HEK293 (cell line): Measurements from ENCODE around the gene CACNA1B.

Experiments
- CTCF ChIA-PET: fragments of 350-600 bp; formaldehyde crosslinking; extraction: SDS; loops from one replicate; lab custom pipeline; 2021; ENCODE audit warnings: antibody characterized with exemption; lab: Yijun Ruan, JAX
- POLR2A ChIA-PET: fragments of 300-600 bp; formaldehyde crosslinking; extraction: SDS; loops from one replicate; lab custom pipeline; 2020; ENCODE audit warnings: antibody characterized with exemption, inconsistent platforms; lab: Yijun Ruan, JAX
- H3K27ac ChIP-seq: fragments of 200-500 bp; sonication (Bioruptor generic); 2 replicates; pipeline ENCODE4 v1.5.1; 2014; ENCODE audit warnings: low read depth, low read length, control low read depth, inconsistent platforms; ENCODE audit errors: extremely low read depth
- H3K36me3 ChIP-seq, 2 experiments: fragments of 200-500 bp in 1 of 2; sonication (Bioruptor generic) in 1 of 2; 1 replicate in 1 of 2; 2 replicates in 1 of 2; pipeline ENCODE4 v1.5.1; 2014 to 2017; ENCODE audit warnings: inconsistent platforms in 2 of 2, low read length in 2 of 2; ENCODE audit not compliant: control insufficient read depth in 2 of 2, insufficient read depth in 1 of 2
- H3K4me1 ChIP-seq: fragments of 200-500 bp; sonication (Bioruptor generic); 2 replicates; pipeline ENCODE4 v1.5.1; 2014; ENCODE audit warnings: mild to moderate bottlenecking, low read length, inconsistent platforms; ENCODE audit not compliant: control insufficient read depth, insufficient read depth
- H3K4me3 ChIP-seq: 2 replicates; pipeline ENCODE4 v1.5.1; 2011; ENCODE audit warnings: low read depth, mild to moderate bottlenecking, control low read depth, low read length, moderate library complexity
- H3K9me3 ChIP-seq: fragments of 200-500 bp; sonication (Bioruptor generic); 2 replicates; pipeline ENCODE4 v1.5.1; 2014; ENCODE audit warnings: low read depth, low read length, inconsistent platforms; ENCODE audit not compliant: control insufficient read depth, insufficient read depth
- GLIS2 ChIP-seq: fragments of 450-650 bp; formaldehyde crosslinking; IDR thresholded peaks from 2 replicates; pipeline ENCODE4 v1.5.1; 2016; ENCODE audit warnings: missing biosample characterization, missing genetic modification characterization
- PATZ1 ChIP-seq: fragments of 450-650 bp; formaldehyde crosslinking; IDR thresholded peaks from 2 replicates; pipeline ENCODE4 v1.5.1; 2016; ENCODE audit warnings: missing biosample characterization, missing genetic modification characterization
- WT1 ChIP-seq: fragments of 450-650 bp; formaldehyde crosslinking; IDR thresholded peaks from 2 replicates; pipeline ENCODE4 v1.5.1; 2016; ENCODE audit warnings: missing biosample characterization, missing genetic modification characterization
- ZBTB20 ChIP-seq: fragments of 450-650 bp; formaldehyde crosslinking; IDR thresholded peaks from 2 replicates; pipeline ENCODE4 v1.5.1; 2016; ENCODE audit warnings: missing biosample characterization, missing genetic modification characterization
- ZNF169 ChIP-seq: fragments of 450-650 bp; formaldehyde crosslinking; IDR thresholded peaks from 2 replicates; pipeline ENCODE4 v1.5.1; 2016; ENCODE audit warnings: missing biosample characterization, missing genetic modification characterization
- ZNF398 ChIP-seq: fragments of 450-650 bp; formaldehyde crosslinking; IDR thresholded peaks from 2 replicates; pipeline ENCODE4 v1.5.1; 2017; ENCODE audit warnings: missing biosample characterization, missing genetic modification characterization
- ZNF544 ChIP-seq: fragments of 450-650 bp; formaldehyde crosslinking; IDR thresholded peaks from 2 replicates; pipeline ENCODE4 v1.5.0; 2017; ENCODE audit warnings: missing biosample characterization, missing genetic modification characterization
- ZNF629 ChIP-seq: fragments of 450-650 bp; formaldehyde crosslinking; IDR thresholded peaks from 2 replicates; pipeline ENCODE4 v1.5.1; 2017; ENCODE audit warnings: missing biosample characterization, missing genetic modification characterization
- ZNF777 ChIP-seq: fragments of 450-650 bp; formaldehyde crosslinking; IDR thresholded peaks from 2 replicates; pipeline ENCODE4 v1.5.1; 2017; ENCODE audit warnings: missing biosample characterization, missing genetic modification characterization, borderline replicate concordance
- TF ChIP-seq, protein P1 (sequence below): fragments of 450-650 bp; formaldehyde crosslinking; conservative IDR thresholded peaks from 2 replicates; pipeline ENCODE4 v1.5.1; 2016; ENCODE audit warnings: low read depth, missing biosample characterization, missing genetic modification characterization
- TF ChIP-seq, protein P2 (sequence below): fragments of 450-650 bp; formaldehyde crosslinking; IDR thresholded peaks from 2 replicates; pipeline ENCODE4 v1.5.1; 2017; ENCODE audit warnings: missing biosample characterization, missing genetic modification characterization
- TF ChIP-seq, protein P3 (sequence below): fragments of 450-650 bp; formaldehyde crosslinking; IDR thresholded peaks from 2 replicates; pipeline ENCODE4 v1.5.1; 2016; ENCODE audit warnings: missing biosample characterization, missing genetic modification characterization

Gene CACNA1B

DNA sequence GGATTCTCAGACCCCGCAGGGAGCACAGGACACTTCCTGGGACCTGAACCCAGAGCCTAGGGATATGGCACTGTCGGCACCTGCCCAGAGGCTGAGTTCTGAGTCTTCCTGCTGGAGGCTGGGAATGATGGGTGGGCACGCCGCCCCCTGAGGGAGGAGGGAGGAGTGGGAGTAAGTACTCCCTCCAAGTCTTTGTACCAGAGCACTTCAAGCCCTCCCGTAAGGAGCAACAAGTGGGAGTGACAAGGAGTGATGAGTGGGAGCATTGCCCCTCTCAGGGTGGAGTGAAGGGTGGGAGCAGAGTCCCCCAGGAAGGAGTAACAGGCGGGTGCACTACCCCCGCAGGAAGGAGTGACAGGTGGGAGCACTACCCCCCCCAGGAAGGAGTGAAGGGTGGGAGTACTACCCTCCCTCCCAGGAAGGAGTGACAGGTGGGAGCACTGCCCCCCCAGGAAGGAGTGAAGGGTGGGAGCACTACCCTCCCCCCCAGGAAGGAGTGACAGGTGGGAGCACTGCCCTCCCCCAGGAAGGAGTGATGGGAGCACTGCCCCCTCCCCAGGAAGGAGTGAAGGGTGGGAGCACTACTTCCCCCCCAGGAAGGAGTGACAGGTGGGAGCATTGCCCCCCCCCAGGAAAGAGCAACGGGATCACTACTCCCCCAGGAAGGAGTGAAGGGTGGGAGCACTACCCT is 100.1 kb downstream of the CACNA1B start (continued):
- TF ChIP-seq, protein P1, sequence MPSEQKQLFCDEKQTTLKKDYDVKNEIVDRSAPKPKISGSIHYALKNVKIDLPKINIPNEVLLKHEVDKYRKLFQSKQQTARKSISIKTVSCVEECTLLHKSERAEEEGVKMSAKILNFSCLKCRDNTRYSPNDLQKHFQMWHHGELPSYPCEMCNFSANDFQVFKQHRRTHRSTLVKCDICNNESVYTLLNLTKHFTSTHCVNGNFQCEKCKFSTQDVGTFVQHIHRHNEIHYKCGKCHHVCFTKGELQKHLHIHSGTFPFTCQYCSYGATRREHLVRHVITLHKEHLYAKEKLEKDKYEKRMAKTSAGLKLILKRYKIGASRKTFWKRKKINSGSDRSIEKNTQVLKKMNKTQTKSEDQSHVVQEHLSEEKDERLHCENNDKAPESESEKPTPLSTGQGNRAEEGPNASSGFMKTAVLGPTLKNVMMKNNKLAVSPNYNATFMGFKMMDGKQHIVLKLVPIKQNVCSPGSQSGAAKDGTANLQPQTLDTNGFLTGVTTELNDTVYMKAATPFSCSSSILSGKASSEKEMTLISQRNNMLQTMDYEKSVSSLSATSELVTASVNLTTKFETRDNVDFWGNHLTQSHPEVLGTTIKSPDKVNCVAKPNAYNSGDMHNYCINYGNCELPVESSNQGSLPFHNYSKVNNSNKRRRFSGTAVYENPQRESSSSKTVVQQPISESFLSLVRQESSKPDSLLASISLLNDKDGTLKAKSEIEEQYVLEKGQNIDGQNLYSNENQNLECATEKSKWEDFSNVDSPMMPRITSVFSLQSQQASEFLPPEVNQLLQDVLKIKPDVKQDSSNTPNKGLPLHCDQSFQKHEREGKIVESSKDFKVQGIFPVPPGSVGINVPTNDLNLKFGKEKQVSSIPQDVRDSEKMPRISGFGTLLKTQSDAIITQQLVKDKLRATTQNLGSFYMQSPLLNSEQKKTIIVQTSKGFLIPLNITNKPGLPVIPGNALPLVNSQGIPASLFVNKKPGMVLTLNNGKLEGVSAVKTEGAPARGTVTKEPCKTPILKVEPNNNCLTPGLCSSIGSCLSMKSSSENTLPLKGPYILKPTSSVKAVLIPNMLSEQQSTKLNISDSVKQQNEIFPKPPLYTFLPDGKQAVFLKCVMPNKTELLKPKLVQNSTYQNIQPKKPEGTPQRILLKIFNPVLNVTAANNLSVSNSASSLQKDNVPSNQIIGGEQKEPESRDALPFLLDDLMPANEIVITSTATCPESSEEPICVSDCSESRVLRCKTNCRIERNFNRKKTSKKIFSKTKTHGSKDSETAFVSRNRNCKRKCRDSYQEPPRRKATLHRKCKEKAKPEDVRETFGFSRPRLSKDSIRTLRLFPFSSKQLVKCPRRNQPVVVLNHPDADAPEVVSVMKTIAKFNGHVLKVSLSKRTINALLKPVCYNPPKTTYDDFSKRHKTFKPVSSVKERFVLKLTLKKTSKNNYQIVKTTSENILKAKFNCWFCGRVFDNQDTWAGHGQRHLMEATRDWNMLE (tag by site-specific recombination): no peak

DNA sequence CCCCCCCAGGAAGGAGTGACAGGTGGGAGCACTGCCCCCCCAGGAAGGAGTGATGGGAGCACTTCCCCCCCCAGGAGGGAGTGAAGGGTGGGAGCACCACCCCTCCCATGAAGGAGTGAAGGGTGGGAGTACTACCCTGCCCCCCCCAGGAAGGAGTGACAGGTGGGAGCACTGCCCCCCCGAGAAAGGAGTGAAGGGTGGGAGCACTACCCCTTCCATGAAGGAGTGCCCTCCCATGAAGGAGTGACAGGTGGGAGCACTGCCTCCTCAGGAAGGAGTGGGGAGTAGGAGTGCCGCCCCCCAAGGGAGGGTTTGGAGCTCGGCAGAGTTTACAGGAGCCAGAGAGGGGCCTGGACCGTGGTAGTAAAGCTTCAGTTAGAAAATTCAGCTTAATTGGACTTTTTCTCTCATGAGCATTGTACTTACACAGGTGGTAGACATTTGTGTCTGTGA is 100.7 kb downstream of the CACNA1B start:
- H3K4me3 ChIP-seq: no peak overlapping the region
- no peaks in the 10 kb centered on the region for H3K9me3 ChIP-seq
- H3K4me1 ChIP-seq: no peaks in the 10 kb centered on the region
- ChIA-PET POLR2A (no interaction called here), CTCF (no interaction called here)
- TF ChIP-seq, protein P2, sequence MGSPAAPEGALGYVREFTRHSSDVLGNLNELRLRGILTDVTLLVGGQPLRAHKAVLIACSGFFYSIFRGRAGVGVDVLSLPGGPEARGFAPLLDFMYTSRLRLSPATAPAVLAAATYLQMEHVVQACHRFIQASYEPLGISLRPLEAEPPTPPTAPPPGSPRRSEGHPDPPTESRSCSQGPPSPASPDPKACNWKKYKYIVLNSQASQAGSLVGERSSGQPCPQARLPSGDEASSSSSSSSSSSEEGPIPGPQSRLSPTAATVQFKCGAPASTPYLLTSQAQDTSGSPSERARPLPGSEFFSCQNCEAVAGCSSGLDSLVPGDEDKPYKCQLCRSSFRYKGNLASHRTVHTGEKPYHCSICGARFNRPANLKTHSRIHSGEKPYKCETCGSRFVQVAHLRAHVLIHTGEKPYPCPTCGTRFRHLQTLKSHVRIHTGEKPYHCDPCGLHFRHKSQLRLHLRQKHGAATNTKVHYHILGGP: no peak
- TF ChIP-seq ZNF777 (tag by site-specific recombination): no peak
- TF ChIP-seq ZNF629 (tag by site-specific recombination): no peak
- no peak for TF ChIP-seq WT1
- 0 out of 2 replicates have a peak, but pooled peaks have one; percentile 14 for TF ChIP-seq PATZ1
- TF ChIP-seq ZNF544: no peak
- no peak for TF ChIP-seq ZNF169 (tag by site-specific recombination)
- 0 out of 2 replicates have a peak, but pooled peaks have one; percentile 8 for TF ChIP-seq ZNF398 (tag by site-specific recombination)
- no peak for TF ChIP-seq ZBTB20 (tag by site-specific recombination)
- TF ChIP-seq, protein P3, sequence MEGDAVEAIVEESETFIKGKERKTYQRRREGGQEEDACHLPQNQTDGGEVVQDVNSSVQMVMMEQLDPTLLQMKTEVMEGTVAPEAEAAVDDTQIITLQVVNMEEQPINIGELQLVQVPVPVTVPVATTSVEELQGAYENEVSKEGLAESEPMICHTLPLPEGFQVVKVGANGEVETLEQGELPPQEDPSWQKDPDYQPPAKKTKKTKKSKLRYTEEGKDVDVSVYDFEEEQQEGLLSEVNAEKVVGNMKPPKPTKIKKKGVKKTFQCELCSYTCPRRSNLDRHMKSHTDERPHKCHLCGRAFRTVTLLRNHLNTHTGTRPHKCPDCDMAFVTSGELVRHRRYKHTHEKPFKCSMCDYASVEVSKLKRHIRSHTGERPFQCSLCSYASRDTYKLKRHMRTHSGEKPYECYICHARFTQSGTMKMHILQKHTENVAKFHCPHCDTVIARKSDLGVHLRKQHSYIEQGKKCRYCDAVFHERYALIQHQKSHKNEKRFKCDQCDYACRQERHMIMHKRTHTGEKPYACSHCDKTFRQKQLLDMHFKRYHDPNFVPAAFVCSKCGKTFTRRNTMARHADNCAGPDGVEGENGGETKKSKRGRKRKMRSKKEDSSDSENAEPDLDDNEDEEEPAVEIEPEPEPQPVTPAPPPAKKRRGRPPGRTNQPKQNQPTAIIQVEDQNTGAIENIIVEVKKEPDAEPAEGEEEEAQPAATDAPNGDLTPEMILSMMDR: no peak
- 0 out of 2 replicates have a peak, but pooled peaks have one; percentile 8 for TF ChIP-seq GLIS2 (tag by site-specific recombination)
- H3K27ac ChIP-seq: no peak overlapping the region
- H3K36me3 ChIP-seq: no peaks in the 10 kb centered on the region
